Fibroblast of lung (primary cell): Measurements from ENCODE around the gene WNT9A. TPM values are rescaled to one million over a fixed set of nuclear protein-coding genes. Genes with fewer than 3 reads are reported as not detected.

Experiments used
- DNase-seq, 2 donors: peaks; one replicate each; pipeline versions ENCODE4 v3.0.0 to v3.0.0-alpha.2; 2010; ENCODE audit warnings: low read depth in 2 of 2
- H2AFZ ChIP-seq: 2 replicates; pipeline ENCODE4 v1.5.1; 2012; ENCODE audit warnings: low read length, control low read depth, inconsistent platforms
- H3K27ac ChIP-seq: 2 replicates; pipeline ENCODE4 v1.5.1; 2011; ENCODE audit warnings: low read length, control low read depth; ENCODE audit not compliant: insufficient read depth
- H3K27me3 ChIP-seq: 2 replicates; pipeline ENCODE4 v1.5.1; 2011; ENCODE audit warnings: mild to moderate bottlenecking, low read length; ENCODE audit not compliant: control insufficient read depth, insufficient read depth
- H3K36me3 ChIP-seq: 2 replicates; pipeline ENCODE4 v1.5.1; 2011; ENCODE audit warnings: low read length; ENCODE audit not compliant: control insufficient read depth, insufficient read depth
- H3K4me1 ChIP-seq: 2 replicates; pipeline ENCODE4 v1.5.1; 2011; ENCODE audit warnings: low read length; ENCODE audit not compliant: control insufficient read depth, insufficient read depth; ENCODE audit errors: extremely low read depth
- H3K4me2 ChIP-seq: 2 replicates; pipeline ENCODE4 v1.5.1; 2011; ENCODE audit warnings: low read length, control low read depth; ENCODE audit not compliant: insufficient read depth; ENCODE audit errors: extremely low read depth
- H3K4me3 ChIP-seq, 4 experiments: fragments of 200-600 bp in 1 of 4; sonication (generic) in 1 of 4; replicated peaks in 1 of 4; 2 replicates each; pipeline ENCODE4 v1.5.1; 2011 to 2016; ENCODE audit warnings: low read length in 4 of 4, low read depth in 3 of 4, mild to moderate bottlenecking in 3 of 4, control low read depth in 2 of 4, inconsistent platforms in 1 of 4, mixed read lengths in 1 of 4; ENCODE audit not compliant: insufficient read depth in 1 of 4; ENCODE audit errors: control extremely low read depth in 1 of 4
- H3K79me2 ChIP-seq: 2 replicates; pipeline ENCODE4 v1.5.1; 2012; ENCODE audit warnings: mild to moderate bottlenecking, low read length, inconsistent platforms; ENCODE audit not compliant: control insufficient read depth, insufficient read depth
- H3K9ac ChIP-seq: 2 replicates; pipeline ENCODE4 v1.5.1; 2011; ENCODE audit warnings: mild to moderate bottlenecking, low read length, control low read depth; ENCODE audit not compliant: insufficient read depth
- H3K9me3 ChIP-seq: 2 replicates; pipeline ENCODE4 v1.5.1; 2012; ENCODE audit warnings: low read depth, low read length; ENCODE audit not compliant: control insufficient read depth, insufficient read depth
- H4K20me1 ChIP-seq: 2 replicates; pipeline ENCODE4 v1.5.1; 2011; ENCODE audit warnings: low read length; ENCODE audit not compliant: control insufficient read depth, insufficient read depth; ENCODE audit errors: extremely low read depth
- EZH2 ChIP-seq: IDR thresholded peaks from 2 replicates; pipeline ENCODE4 v1.5.1; 2012; ENCODE audit warnings: low read length, control low read depth, mild to moderate bottlenecking; ENCODE audit errors: missing control alignments
- polyA plus RNA-seq, 2 donors: library from polyadenylated mRNA; depleted of rRNA in 1 of 2; stranded (reverse) in 1 of 2; unstranded in 1 of 2; fragments of >200 nt; gene quantifications; 2 replicates each; pipeline ENCODE4 v1.2.1, GENCODE V29; 2011 to 2012; ENCODE audit warnings: missing spikeins in 1 of 2
- total RNA-seq: library from RNA; depleted of rRNA; stranded (reverse); fragments of >200 nt; gene quantifications from 2 replicates; pipeline ENCODE4 v1.2.1, GENCODE V29; 2014
- TF ChIP-seq, protein P1 (sequence below), 2 donors: IDR thresholded peaks in 1 of 2; conservative IDR thresholded peaks in 1 of 2; 1 replicate in 1 of 2; 2 replicates in 1 of 2; pipeline ENCODE4 v1.5.1; 2011 to 2012; ENCODE audit warnings: low read length in 2 of 2, control low read depth in 1 of 2, inconsistent platforms in 1 of 2, low read depth in 1 of 2, mild to moderate bottlenecking in 1 of 2

Gene WNT9A
- total and polyA plus RNA-seq, 2 donors (not counting 1 experiment from before 2014, with no cell fraction given), result 1.0 to 5.3 TPM

- no peaks in the 10 kb centered on the region for H3K27me3 ChIP-seq
- H3K4me1 ChIP-seq, result no peaks in the 10 kb centered on the region
- H3K4me3 ChIP-seq, result no peak overlapping the region
- H3K36me3 ChIP-seq, result no peaks in the 10 kb centered on the region
- peaks cover 2% of the 10 kb centered on the region for H3K9me3 ChIP-seq
- TF ChIP-seq, protein P1, sequence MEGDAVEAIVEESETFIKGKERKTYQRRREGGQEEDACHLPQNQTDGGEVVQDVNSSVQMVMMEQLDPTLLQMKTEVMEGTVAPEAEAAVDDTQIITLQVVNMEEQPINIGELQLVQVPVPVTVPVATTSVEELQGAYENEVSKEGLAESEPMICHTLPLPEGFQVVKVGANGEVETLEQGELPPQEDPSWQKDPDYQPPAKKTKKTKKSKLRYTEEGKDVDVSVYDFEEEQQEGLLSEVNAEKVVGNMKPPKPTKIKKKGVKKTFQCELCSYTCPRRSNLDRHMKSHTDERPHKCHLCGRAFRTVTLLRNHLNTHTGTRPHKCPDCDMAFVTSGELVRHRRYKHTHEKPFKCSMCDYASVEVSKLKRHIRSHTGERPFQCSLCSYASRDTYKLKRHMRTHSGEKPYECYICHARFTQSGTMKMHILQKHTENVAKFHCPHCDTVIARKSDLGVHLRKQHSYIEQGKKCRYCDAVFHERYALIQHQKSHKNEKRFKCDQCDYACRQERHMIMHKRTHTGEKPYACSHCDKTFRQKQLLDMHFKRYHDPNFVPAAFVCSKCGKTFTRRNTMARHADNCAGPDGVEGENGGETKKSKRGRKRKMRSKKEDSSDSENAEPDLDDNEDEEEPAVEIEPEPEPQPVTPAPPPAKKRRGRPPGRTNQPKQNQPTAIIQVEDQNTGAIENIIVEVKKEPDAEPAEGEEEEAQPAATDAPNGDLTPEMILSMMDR (conservative IDR thresholded peaks at IDR 0.05 in 1 of 2, IDR thresholded peaks at IDR 0.05 in 1 of 2; ENCODE audit: low read depth in 1 of 2, low read length in 2 of 2), result no peak
- TF ChIP-seq EZH2, result no peak
- H4K20me1 ChIP-seq, result no peaks in the 10 kb centered on the region
- H2AFZ ChIP-seq, result no peak overlapping the region
- no peak overlapping the region for H3K9ac ChIP-seq
- no peak for DNase-seq
- H3K4me2 ChIP-seq, result no peak overlapping the region
- no peaks in the 10 kb centered on the region for H3K79me2 ChIP-seq
- H3K27ac ChIP-seq, result no peak overlapping the region
These were observed 9.9 kb downstream of the WNT9A start for GRCh38 chr1:227937838-227938145.

GRCh38 chr1:227937031-227937837 lies 10.5 kb downstream of the WNT9A start:
- TF ChIP-seq EZH2, result no peak
- TF ChIP-seq, protein P1 (conservative IDR thresholded peaks at IDR 0.05 in 1 of 2, IDR thresholded peaks at IDR 0.05 in 1 of 2; ENCODE audit: low read depth in 1 of 2, low read length in 2 of 2), result no peak
- no peaks in the 10 kb centered on the region for H3K36me3 ChIP-seq
- H4K20me1 ChIP-seq, result no peaks in the 10 kb centered on the region
- H3K27me3 ChIP-seq, result no peaks in the 10 kb centered on the region
- H3K79me2 ChIP-seq, result no peaks in the 10 kb centered on the region
- H3K9ac ChIP-seq, result no peak overlapping the region
- peaks cover 2% of the 10 kb centered on the region for H3K9me3 ChIP-seq
- H3K4me3 ChIP-seq, result no peak overlapping the region
- H2AFZ ChIP-seq, result no peak overlapping the region
- DNase-seq, result no peak
- H3K27ac ChIP-seq, result no peak overlapping the region
- no peak overlapping the region for H3K4me2 ChIP-seq
- no peaks in the 10 kb centered on the region for H3K4me1 ChIP-seq

GRCh38 chr1:227935826-227936225 lies 11.9 kb downstream of the WNT9A start:
- no peaks in the 10 kb centered on the region for H4K20me1 ChIP-seq
- H3K9me3 ChIP-seq, result peaks cover 2% of the 10 kb centered on the region
- no peak overlapping the region for H3K4me3 ChIP-seq
- H3K79me2 ChIP-seq, result no peaks in the 10 kb centered on the region
- TF ChIP-seq, protein P1 (conservative IDR thresholded peaks at IDR 0.05 in 1 of 2, IDR thresholded peaks at IDR 0.05 in 1 of 2; ENCODE audit: low read depth in 1 of 2, low read length in 2 of 2), result no peak
- TF ChIP-seq EZH2, result no peak
- no peak overlapping the region for H3K9ac ChIP-seq
- H3K36me3 ChIP-seq, result no peaks in the 10 kb centered on the region
- DNase-seq, result no peak
- no peaks in the 10 kb centered on the region for H3K4me1 ChIP-seq
- no peaks in the 10 kb centered on the region for H3K27me3 ChIP-seq
- H3K4me2 ChIP-seq, result no peak overlapping the region
- H3K27ac ChIP-seq, result no peak overlapping the region
- no peak overlapping the region for H2AFZ ChIP-seq
